ENCODE results near the gene OTC.

OTC gene

DNA sequence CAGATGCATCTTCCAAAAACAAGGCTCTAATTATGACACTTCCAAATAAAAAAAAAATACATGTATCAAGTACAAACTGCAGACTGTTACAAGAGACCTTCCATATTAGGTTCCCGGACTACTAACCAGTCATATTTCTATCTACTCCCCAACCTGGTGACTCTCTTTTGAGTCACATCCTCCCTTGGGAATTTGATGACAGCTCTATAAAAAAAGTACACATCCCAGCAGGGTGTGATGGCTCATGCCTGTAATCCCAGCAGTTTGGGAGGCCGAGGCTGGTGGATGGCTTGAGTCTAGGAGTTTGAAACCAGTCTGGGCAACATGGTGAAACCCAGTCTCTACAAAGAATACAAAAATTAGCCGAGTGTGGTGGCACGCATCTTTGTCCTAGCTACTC lies 40.0 kb upstream of the OTC start:
- Histone ChIP-seq H3K4me1 (ENCODE audit: control insufficient read depth in 1 of 2, insufficient read depth in 2 of 2, low read length in 2 of 2) (no peaks in the 10 kb centered on the region), H3K23ac (ENCODE audit: low read length) (no peak overlapping the region), H3K36me3 (ENCODE audit: control insufficient read depth in 1 of 2, insufficient read depth in 2 of 2, low read length in 2 of 2) (no peaks in the 10 kb centered on the region), H2AK5ac (ENCODE audit: low read length) (no peak overlapping the region), H4K12ac (ENCODE audit: low read depth, low read length) (no peak overlapping the region), H3K4me2 (ENCODE audit: low read length) (no peak overlapping the region), H3K14ac (ENCODE audit: low read length) (no peak overlapping the region), H3K9ac (ENCODE audit: low read length) (no peak overlapping the region), H3K4me3 (ENCODE audit: low read depth, low read length) (no peak overlapping the region), H3K27ac (ENCODE audit: low read depth, low read length) (no peak overlapping the region), H3K79me1 (ENCODE audit: low read length) (no peaks in the 10 kb centered on the region), H4K91ac (ENCODE audit: low read depth, low read length) (no peak overlapping the region), H2BK12ac (ENCODE audit: low read length) (no peak overlapping the region), H3K18ac (ENCODE audit: low read length) (no peak overlapping the region), H2BK120ac (ENCODE audit: insufficient read depth, low read length, poor library complexity) (no peak overlapping the region), H4K8ac (ENCODE audit: low read depth, low read length) (no peak overlapping the region), H3K4ac (ENCODE audit: low read depth, low read length) (no peak overlapping the region), H3K27me3 (ENCODE audit: insufficient read depth, low read length) (no peaks in the 10 kb centered on the region), H2BK5ac (ENCODE audit: low read depth, low read length, poor library complexity) (no peak overlapping the region), H3K79me2 (ENCODE audit: control insufficient read depth, insufficient read depth, low read length, poor library complexity) (no peaks in the 10 kb centered on the region), H3K9me3 (ENCODE audit: insufficient read depth, low read depth, low read length) (no peaks in the 10 kb centered on the region), H2AFZ (ENCODE audit: insufficient read depth, low read length, poor library complexity) (no peak overlapping the region)
- no CpG with 5 or more reads among the region's 4 CpGs for WGBS (ENCODE audit: extremely low coverage, insufficient coverage, insufficient read length)
- no peak for DNase-seq

DNA sequence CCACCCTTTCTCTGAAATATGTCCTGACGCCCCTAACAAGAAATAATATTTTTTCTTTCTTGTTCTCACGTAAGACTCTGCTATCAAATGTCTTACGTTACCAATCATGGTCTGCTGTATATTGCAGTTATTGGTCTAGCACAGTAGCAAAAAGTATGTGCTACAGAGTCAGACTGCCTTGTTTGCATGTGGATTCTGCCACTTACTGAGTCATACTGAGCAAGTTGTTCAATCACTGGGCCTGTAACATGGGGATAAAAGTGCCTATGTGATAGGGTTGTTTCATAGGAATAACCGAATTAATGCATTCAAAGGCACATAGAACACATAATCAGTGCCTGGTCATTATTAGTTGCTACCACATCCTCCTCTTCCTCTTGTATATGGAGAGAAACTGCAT lies 39.2 kb upstream of the OTC start:
- Histone ChIP-seq H4K8ac (ENCODE audit: low read depth, low read length) (no peak overlapping the region), H2AK5ac (ENCODE audit: low read length) (no peak overlapping the region), H3K4me3 (ENCODE audit: low read depth, low read length) (no peak overlapping the region), H3K9me3 (ENCODE audit: insufficient read depth, low read depth, low read length) (no peaks in the 10 kb centered on the region), H4K91ac (ENCODE audit: low read depth, low read length) (no peak overlapping the region), H3K4ac (ENCODE audit: low read depth, low read length) (no peak overlapping the region), H2AFZ (ENCODE audit: insufficient read depth, low read length, poor library complexity) (no peak overlapping the region), H3K79me1 (ENCODE audit: low read length) (no peaks in the 10 kb centered on the region), H3K18ac (ENCODE audit: low read length) (no peak overlapping the region), H3K27ac (ENCODE audit: low read depth, low read length) (no peak overlapping the region), H2BK5ac (ENCODE audit: low read depth, low read length, poor library complexity) (no peak overlapping the region), H3K27me3 (ENCODE audit: insufficient read depth, low read length) (no peaks in the 10 kb centered on the region), H3K23ac (ENCODE audit: low read length) (no peak overlapping the region), H2BK12ac (ENCODE audit: low read length) (no peak overlapping the region), H3K36me3 (ENCODE audit: control insufficient read depth in 1 of 2, insufficient read depth in 2 of 2, low read length in 2 of 2) (no peaks in the 10 kb centered on the region), H3K79me2 (ENCODE audit: control insufficient read depth, insufficient read depth, low read length, poor library complexity) (no peaks in the 10 kb centered on the region), H3K14ac (ENCODE audit: low read length) (no peak overlapping the region), H2BK120ac (ENCODE audit: insufficient read depth, low read length, poor library complexity) (no peak overlapping the region), H3K4me1 (ENCODE audit: control insufficient read depth in 1 of 2, insufficient read depth in 2 of 2, low read length in 2 of 2) (no peaks in the 10 kb centered on the region), H4K12ac (ENCODE audit: low read depth, low read length) (no peak overlapping the region), H3K4me2 (ENCODE audit: low read length) (no peak overlapping the region), H3K9ac (ENCODE audit: low read length) (no peak overlapping the region)
- DNase-seq, result no peak
- no CpG with 5 or more reads among the region's 4 CpGs for WGBS (ENCODE audit: extremely low coverage, insufficient coverage, insufficient read length)

DNA sequence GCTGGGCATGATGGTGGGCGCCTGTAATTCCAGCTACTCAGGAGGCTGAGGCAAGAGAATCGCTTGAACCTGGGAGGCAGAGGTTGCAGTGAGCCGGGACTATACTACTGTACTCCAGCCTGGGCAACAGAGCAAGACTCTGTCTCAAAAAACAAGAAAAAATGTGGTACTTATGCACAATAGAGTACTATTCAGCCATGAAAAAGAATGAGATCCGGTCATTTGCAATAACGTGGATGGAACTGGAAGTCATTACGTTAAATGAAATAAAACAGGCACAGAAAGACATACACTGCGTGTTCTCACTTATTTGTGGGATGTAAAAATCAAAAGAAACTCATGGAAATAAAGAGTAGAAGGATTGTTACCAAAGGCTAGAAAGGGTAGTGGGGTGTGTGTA lies 37.2 kb upstream of the OTC start:
- Histone ChIP-seq H2BK5ac (ENCODE audit: low read depth, low read length, poor library complexity) (no peak overlapping the region), H3K9me3 (ENCODE audit: insufficient read depth, low read depth, low read length) (no peaks in the 10 kb centered on the region), H3K9ac (ENCODE audit: low read length) (no peak overlapping the region), H3K27ac (ENCODE audit: low read depth, low read length) (no peak overlapping the region), H3K18ac (ENCODE audit: low read length) (no peak overlapping the region), H2AFZ (ENCODE audit: insufficient read depth, low read length, poor library complexity) (no peak overlapping the region), H2BK12ac (ENCODE audit: low read length) (no peak overlapping the region), H2AK5ac (ENCODE audit: low read length) (no peak overlapping the region), H3K23ac (ENCODE audit: low read length) (no peak overlapping the region), H3K4me1 (ENCODE audit: control insufficient read depth in 1 of 2, insufficient read depth in 2 of 2, low read length in 2 of 2) (no peaks in the 10 kb centered on the region), H3K79me1 (ENCODE audit: low read length) (no peaks in the 10 kb centered on the region), H3K14ac (ENCODE audit: low read length) (no peak overlapping the region), H4K8ac (ENCODE audit: low read depth, low read length) (no peak overlapping the region), H3K79me2 (ENCODE audit: control insufficient read depth, insufficient read depth, low read length, poor library complexity) (no peaks in the 10 kb centered on the region), H4K12ac (ENCODE audit: low read depth, low read length) (no peak overlapping the region), H3K4me3 (ENCODE audit: low read depth, low read length) (no peak overlapping the region), H3K4ac (ENCODE audit: low read depth, low read length) (no peak overlapping the region), H2BK120ac (ENCODE audit: insufficient read depth, low read length, poor library complexity) (no peak overlapping the region), H3K4me2 (ENCODE audit: low read length) (no peak overlapping the region), H3K36me3 (ENCODE audit: control insufficient read depth in 1 of 2, insufficient read depth in 2 of 2, low read length in 2 of 2) (no peaks in the 10 kb centered on the region), H4K91ac (ENCODE audit: low read depth, low read length) (no peak overlapping the region), H3K27me3 (ENCODE audit: insufficient read depth, low read length) (no peaks in the 10 kb centered on the region)
- DNase-seq, result no peak
- WGBS (ENCODE audit: extremely low coverage, insufficient coverage, insufficient read length), result no CpG with 5 or more reads among the region's 7 CpGs

DNA sequence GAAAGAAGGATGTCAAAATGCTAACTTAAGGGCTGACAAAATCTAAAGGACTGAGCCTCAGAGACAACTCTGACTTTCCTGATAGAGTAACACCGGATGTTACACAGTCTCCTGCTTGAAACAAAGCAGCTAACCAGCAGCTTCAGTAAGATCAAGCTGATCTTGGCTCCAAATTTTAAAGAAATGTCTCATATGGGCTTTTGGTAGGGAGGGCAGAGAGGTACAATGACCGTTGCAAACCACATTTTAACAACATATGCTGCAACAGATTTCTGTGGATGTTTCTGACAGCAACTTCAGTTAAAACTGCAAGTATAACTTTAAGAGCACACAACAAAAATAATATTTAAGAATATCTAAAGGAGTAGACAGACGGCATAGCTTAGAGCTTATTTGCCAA lies 34.2 kb upstream of the OTC start:
- no peaks in the 10 kb centered on the region for H3K36me3 ChIP-seq (ENCODE audit: control insufficient read depth in 1 of 2, insufficient read depth in 2 of 2, low read length in 2 of 2)

More for the DNA sequence above, 34.2 kb upstream of the OTC start:
- no peak overlapping the region for H3K4ac ChIP-seq (ENCODE audit: low read depth, low read length)
- H3K14ac ChIP-seq (ENCODE audit: low read length), result no peak overlapping the region
- no CpG with 5 or more reads among the region's 3 CpGs for WGBS (ENCODE audit: extremely low coverage, insufficient coverage, insufficient read length)
- H3K27me3 ChIP-seq (ENCODE audit: insufficient read depth, low read length), result no peaks in the 10 kb centered on the region
- H3K18ac ChIP-seq (ENCODE audit: low read length), result no peak overlapping the region
- no peak overlapping the region for H2BK5ac ChIP-seq (ENCODE audit: low read depth, low read length, poor library complexity)
- no peak overlapping the region for H3K4me3 ChIP-seq (ENCODE audit: low read depth, low read length)
- no peak overlapping the region for H2AFZ ChIP-seq (ENCODE audit: insufficient read depth, low read length, poor library complexity)
- H3K9me3 ChIP-seq (ENCODE audit: insufficient read depth, low read depth, low read length), result no peaks in the 10 kb centered on the region
- no peak overlapping the region for H3K23ac ChIP-seq (ENCODE audit: low read length)
- no peak overlapping the region for H4K8ac ChIP-seq (ENCODE audit: low read depth, low read length)
- no peaks in the 10 kb centered on the region for H3K79me1 ChIP-seq (ENCODE audit: low read length)
- no peak overlapping the region for H2BK120ac ChIP-seq (ENCODE audit: insufficient read depth, low read length, poor library complexity)
- H3K4me1 ChIP-seq (ENCODE audit: control insufficient read depth in 1 of 2, insufficient read depth in 2 of 2, low read length in 2 of 2), result no peaks in the 10 kb centered on the region
- H3K79me2 ChIP-seq (ENCODE audit: control insufficient read depth, insufficient read depth, low read length, poor library complexity), result no peaks in the 10 kb centered on the region
- no peak for DNase-seq
- no peak overlapping the region for H4K12ac ChIP-seq (ENCODE audit: low read depth, low read length)
- H3K9ac ChIP-seq (ENCODE audit: low read length), result no peak overlapping the region
- no peak overlapping the region for H2AK5ac ChIP-seq (ENCODE audit: low read length)
- H2BK12ac ChIP-seq (ENCODE audit: low read length), result no peak overlapping the region
- no peak overlapping the region for H3K27ac ChIP-seq (ENCODE audit: low read depth, low read length)
- H3K4me2 ChIP-seq (ENCODE audit: low read length), result no peak overlapping the region
- H4K91ac ChIP-seq (ENCODE audit: low read depth, low read length), result no peak overlapping the region

Measured in trophoblast cell (in vitro differentiated cells and primary cell).